ENCODE results near the gene TMEM11. TPM values are rescaled to one million over a fixed set of nuclear protein-coding genes. Genes with fewer than 3 reads are reported as not detected.

TMEM11 gene
- polyA plus RNA-seq, 2 of the 4 experiments (the other 2 are of a cell fraction): 57.7 to 61.0 TPM

DNA sequence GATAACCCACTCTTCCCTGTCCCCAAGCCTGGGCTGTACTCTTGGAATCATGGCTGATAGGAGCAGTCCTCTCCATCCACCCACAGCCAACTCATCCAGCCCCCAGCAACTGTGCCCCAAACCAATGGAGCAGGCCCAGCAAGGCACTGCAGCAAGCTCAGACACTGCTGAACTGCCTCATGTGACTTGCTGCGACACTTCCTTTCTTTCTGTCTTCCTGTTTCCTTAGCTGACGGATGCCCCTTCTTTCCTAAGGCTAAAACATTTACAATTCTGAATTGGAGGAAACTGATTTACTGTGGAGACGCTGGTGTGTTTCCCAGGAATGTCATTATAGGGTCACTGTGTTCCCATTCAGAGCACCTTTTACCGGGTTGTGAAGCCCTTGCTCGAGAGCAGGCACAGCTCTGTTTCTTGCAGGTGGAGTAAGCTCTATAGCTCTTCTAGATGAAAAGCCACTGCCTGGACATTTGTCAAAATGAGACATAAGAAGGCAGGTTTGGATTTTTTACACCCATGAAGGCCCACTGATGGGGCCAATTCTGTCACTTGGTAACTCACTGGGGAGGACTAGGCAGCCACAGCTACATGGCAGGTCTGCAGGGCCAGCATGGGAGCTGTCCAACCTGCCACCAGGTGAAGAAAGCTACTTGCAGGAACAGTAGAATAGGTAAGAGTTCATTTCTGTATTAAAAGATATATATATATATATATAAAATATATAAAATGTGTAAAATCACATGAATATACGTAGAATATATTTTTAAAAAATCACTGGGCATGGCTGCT is 27.4 kb downstream of the TMEM11 start (continued):
- TF ChIP-seq, protein P1, sequence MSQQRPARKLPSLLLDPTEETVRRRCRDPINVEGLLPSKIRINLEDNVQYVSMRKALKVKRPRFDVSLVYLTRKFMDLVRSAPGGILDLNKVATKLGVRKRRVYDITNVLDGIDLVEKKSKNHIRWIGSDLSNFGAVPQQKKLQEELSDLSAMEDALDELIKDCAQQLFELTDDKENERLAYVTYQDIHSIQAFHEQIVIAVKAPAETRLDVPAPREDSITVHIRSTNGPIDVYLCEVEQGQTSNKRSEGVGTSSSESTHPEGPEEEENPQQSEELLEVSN (IDR thresholded peaks at IDR 0.05; ENCODE audit: borderline replicate concordance, low read depth): no peak
- TF ChIP-seq MYC (IDR thresholded peaks at IDR 0.05; ENCODE audit: borderline replicate concordance, low read length): no peak
- no peak for TF ChIP-seq ZFP36 (IDR thresholded peaks at IDR 0.05; ENCODE audit: borderline replicate concordance, partially characterized antibody)
- no peak for TF ChIP-seq NPAS2 (CRISPR knock-in tag; IDR thresholded peaks at IDR 0.05; ENCODE audit: borderline replicate concordance)
- TF ChIP-seq RCOR1 (IDR thresholded peaks at IDR 0.05; ENCODE audit: low read depth, low read length): no peak

DNA sequence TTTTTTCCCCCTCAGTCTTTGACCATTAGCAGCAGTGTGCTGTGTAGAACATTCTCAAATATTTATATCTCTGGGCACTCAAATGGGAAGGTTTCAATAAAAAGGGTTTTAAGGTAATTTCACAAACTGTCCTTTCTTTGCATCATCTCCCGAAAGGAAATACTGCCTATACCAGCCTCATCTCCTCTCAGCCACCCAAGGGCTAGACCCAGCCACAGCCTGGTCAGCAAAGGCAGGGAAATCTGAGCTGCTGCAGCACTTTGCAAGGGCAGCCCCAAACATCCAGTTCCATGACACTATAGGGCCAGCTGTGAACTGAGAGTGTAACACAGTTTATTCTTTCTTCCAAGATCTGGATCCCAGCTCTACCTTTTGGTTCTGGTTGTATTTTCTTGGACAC is 28.9 kb downstream of the TMEM11 start:
- ChIA-PET POLR2A (no interaction called here), CTCF (interaction anchor here (1.8 to 2.1 kb wide), 2 partner anchors 12 to 66 kb away, joined by 4 to 8 read pairs; no protein-coding TSS in a partner anchor)
- H3K4me1 ChIP-seq: no peaks in the 10 kb centered on the region
- DNase-seq (ENCODE audit: low read depth in 1 of 2, low spot score in 1 of 2) (no peak), FAIRE-seq (no peak), ATAC-seq (no peak)
- H3K4me3 ChIP-seq: no peak overlapping the region
- TF ChIP-seq ESRRA (IDR thresholded peaks at IDR 0.05; ENCODE audit: borderline replicate concordance, low read length): no peak
- no peak for TF ChIP-seq PHF8 (IDR thresholded peaks at IDR 0.05; ENCODE audit: borderline replicate concordance, low read depth)
- no peak for TF ChIP-seq MAZ (IDR thresholded peaks at IDR 0.05; ENCODE audit: borderline replicate concordance, low read depth, low read length)
- no peak for TF ChIP-seq HEYL (CRISPR knock-in tag; IDR thresholded peaks at IDR 0.05)
- no peak for TF ChIP-seq KDM5A (IDR thresholded peaks at IDR 0.05)
- no peak for TF ChIP-seq HOXB13 (CRISPR knock-in tag; IDR thresholded peaks at IDR 0.05; ENCODE audit: low read depth)
- TF ChIP-seq CHD4 (IDR thresholded peaks at IDR 0.05; ENCODE audit: borderline replicate concordance): no peak
- TF ChIP-seq HOXA7 (CRISPR knock-in tag; IDR thresholded peaks at IDR 0.05): no peak
- TF ChIP-seq MYC (IDR thresholded peaks at IDR 0.05; ENCODE audit: borderline replicate concordance, low read length): no peak
- TF ChIP-seq FOXS1 (CRISPR knock-in tag; IDR thresholded peaks at IDR 0.05): no peak
- no peaks in the 10 kb centered on the region for H3K9me3 ChIP-seq
- no peak overlapping the region for H3K27ac ChIP-seq
- WGBS (ENCODE audit: missing lambda C conversion rate): 91% methylated on average over 1 of the region's 1 CpG
- no peak overlapping the region for H3K4me2 ChIP-seq

DNA sequence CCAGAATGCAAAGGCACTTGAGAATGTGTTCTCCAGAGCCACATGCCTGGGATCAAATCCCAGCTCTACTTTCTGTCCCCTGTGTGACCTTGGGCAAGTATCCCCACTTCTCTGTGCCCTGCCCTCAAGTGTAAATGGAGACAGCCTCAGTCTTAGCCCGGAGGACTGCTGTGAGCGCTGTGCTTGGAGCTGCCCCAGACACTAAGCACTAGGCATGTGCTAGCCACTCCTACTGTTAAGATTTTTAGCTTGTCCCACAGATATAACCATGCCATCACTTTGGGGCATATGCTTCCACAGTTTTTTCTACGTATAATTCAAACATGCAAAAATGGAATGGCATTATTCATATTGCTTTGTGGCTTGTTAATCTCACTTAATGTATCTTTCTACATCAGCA is 29.4 kb downstream of the TMEM11 start:
- no peaks in the 10 kb centered on the region for H3K4me1 ChIP-seq
- no peak for FAIRE-seq
- H3K4me3 ChIP-seq: no peak overlapping the region
- H3K9me3 ChIP-seq: no peaks in the 10 kb centered on the region
- 95% methylated on average over 3 of the region's 3 CpGs for WGBS (ENCODE audit: missing lambda C conversion rate)
- TF ChIP-seq CHD2 (IDR thresholded peaks at IDR 0.05; ENCODE audit: low read length, partially characterized antibody) (no peak), ZSCAN20 (CRISPR knock-in tag; IDR thresholded peaks at IDR 0.05) (no peak), HOXB5 (CRISPR knock-in tag; IDR thresholded peaks at IDR 0.05) (no peak), BHLHE40 (IDR thresholded peaks at IDR 0.05; ENCODE audit: low read depth, low read length) (no peak), FOXS1 (CRISPR knock-in tag; IDR thresholded peaks at IDR 0.05) (no peak), RNF2 (IDR thresholded peaks at IDR 0.05; ENCODE audit: borderline replicate concordance, low read depth) (no peak), EHF (CRISPR knock-in tag; IDR thresholded peaks at IDR 0.05) (no peak), TFCP2L1 (CRISPR knock-in tag; IDR thresholded peaks at IDR 0.05) (no peak), FOSB (CRISPR knock-in tag; IDR thresholded peaks at IDR 0.05) (no peak), EHMT2 (IDR thresholded peaks at IDR 0.05; ENCODE audit: low read depth) (no peak), CBX2 (IDR thresholded peaks at IDR 0.05; ENCODE audit: borderline replicate concordance, low read depth) (no peak)
- TF ChIP-seq, protein P2, sequence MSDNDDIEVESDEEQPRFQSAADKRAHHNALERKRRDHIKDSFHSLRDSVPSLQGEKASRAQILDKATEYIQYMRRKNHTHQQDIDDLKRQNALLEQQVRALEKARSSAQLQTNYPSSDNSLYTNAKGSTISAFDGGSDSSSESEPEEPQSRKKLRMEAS (IDR thresholded peaks at IDR 0.05): no peak
- TF ChIP-seq, protein P3, sequence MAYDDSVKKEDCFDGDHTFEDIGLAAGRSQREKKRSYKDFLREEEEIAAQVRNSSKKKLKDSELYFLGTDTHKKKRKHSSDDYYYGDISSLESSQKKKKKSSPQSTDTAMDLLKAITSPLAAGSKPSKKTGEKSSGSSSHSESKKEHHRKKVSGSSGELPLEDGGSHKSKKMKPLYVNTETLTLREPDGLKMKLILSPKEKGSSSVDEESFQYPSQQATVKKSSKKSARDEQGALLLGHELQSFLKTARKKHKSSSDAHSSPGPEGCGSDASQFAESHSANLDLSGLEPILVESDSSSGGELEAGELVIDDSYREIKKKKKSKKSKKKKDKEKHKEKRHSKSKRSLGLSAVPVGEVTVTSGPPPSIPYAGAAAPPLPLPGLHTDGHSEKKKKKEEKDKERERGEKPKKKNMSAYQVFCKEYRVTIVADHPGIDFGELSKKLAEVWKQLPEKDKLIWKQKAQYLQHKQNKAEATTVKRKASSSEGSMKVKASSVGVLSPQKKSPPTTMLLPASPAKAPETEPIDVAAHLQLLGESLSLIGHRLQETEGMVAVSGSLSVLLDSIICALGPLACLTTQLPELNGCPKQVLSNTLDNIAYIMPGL (CRISPR knock-in tag; IDR thresholded peaks at IDR 0.05; ENCODE audit: borderline replicate concordance): no peak
- TF ChIP-seq, protein P4, sequence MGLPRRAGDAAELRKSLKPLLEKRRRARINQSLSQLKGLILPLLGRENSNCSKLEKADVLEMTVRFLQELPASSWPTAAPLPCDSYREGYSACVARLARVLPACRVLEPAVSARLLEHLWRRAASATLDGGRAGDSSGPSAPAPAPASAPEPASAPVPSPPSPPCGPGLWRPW (IDR thresholded peaks at IDR 0.05): no peak
- TF ChIP-seq, protein P5, sequence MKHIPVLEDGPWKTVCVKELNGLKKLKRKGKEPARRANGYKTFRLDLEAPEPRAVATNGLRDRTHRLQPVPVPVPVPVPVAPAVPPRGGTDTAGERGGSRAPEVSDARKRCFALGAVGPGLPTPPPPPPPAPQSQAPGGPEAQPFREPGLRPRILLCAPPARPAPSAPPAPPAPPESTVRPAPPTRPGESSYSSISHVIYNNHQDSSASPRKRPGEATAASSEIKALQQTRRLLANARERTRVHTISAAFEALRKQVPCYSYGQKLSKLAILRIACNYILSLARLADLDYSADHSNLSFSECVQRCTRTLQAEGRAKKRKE (CRISPR knock-in tag; IDR thresholded peaks at IDR 0.05; ENCODE audit: low read depth): no peak
- no peak overlapping the region for H3K27ac ChIP-seq
- no peak overlapping the region for H3K4me2 ChIP-seq
- no peak for DNase-seq (ENCODE audit: low read depth in 1 of 2, low spot score in 1 of 2)
- ATAC-seq: no peak
- ChIA-PET POLR2A (no interaction called here), CTCF (interaction anchor here (2.1 kb wide), 1 partner anchor 13 kb away, joined by 4 read pairs; no protein-coding TSS in a partner anchor)

Data from A549 (cell line).